NCI-H1048 (cell line): ENCODE results near the gene XRN1.
"Not testable (repeated sequence)": the region's sequence is repeated elsewhere in the genome, so short reads cannot be mapped to it uniquely, and the experiment has no call there.

Experiments
- DNase-seq: peaks from one replicate; lab custom pipeline; 2025; lab: John Stamatoyannopoulos, UW

The XRN1 gene

GRCh38 chr3:142447852-142448823, at the start of gene XRN1:
TSS of gene XRN1 (minus strand) at chr3:142448037. CDS start at chr3:142447944, 93 bp downstream.
- DNase-seq: peak; percentile 82

GRCh38 chr3:142495103-142495502, 47.3 kb upstream of the XRN1 start:
- DNase-seq: no peak

GRCh38 chr3:142492184-142492583, 44.3 kb upstream of the XRN1 start:
- DNase-seq: no peak

GRCh38 chr3:142489572-142490323, 41.9 kb upstream of the XRN1 start:
- no peak for DNase-seq

- DNase-seq: no peak
Measured at GRCh38 chr3:142484912-142485435, 37.1 kb upstream of the XRN1 start.

- no peak for DNase-seq
Measured at GRCh38 chr3:142481196-142481595, 33.4 kb upstream of the XRN1 start.

GRCh38 chr3:142470826-142471225, 23.0 kb upstream of the XRN1 start:
- no peak for DNase-seq

- DNase-seq: no peak
Measured at GRCh38 chr3:142468456-142468855, 20.6 kb upstream of the XRN1 start.

GRCh38 chr3:142467768-142468167, 19.9 kb upstream of the XRN1 start:
- no peak for DNase-seq

- no peak for DNase-seq
Measured at GRCh38 chr3:142460689-142461088, 12.9 kb upstream of the XRN1 start.

GRCh38 chr3:142459929-142460328, 12.1 kb upstream of the XRN1 start:
- DNase-seq: no peak

GRCh38 chr3:142459096-142459495, 11.3 kb upstream of the XRN1 start:
- DNase-seq: no peak

- DNase-seq: no peak
Measured at GRCh38 chr3:142450881-142451280, 3.0 kb upstream of the XRN1 start.

- DNase-seq: no peak
Measured at GRCh38 chr3:142450189-142450588, 2.4 kb upstream of the XRN1 start.

- no peak for DNase-seq
Measured at GRCh38 chr3:142447301-142447851, 461 bp downstream of the XRN1 start.

- DNase-seq: no peak
Measured at GRCh38 chr3:142445816-142446254, 2.0 kb downstream of the XRN1 start.

GRCh38 chr3:142444343-142444742, 3.5 kb downstream of the XRN1 start:
- no peak for DNase-seq

GRCh38 chr3:142443060-142443459, 4.8 kb downstream of the XRN1 start:
- not testable (repeated sequence) for DNase-seq

- not testable (repeated sequence) for DNase-seq
Measured at GRCh38 chr3:142439499-142440220, 8.2 kb downstream of the XRN1 start.

- not testable (repeated sequence) for DNase-seq
Measured at GRCh38 chr3:142438096-142438495, 9.7 kb downstream of the XRN1 start.

- no peak for DNase-seq
Measured at GRCh38 chr3:142436951-142437585, 10.8 kb downstream of the XRN1 start.
